Large intestine (tissue), 3 donors: Measurements from ENCODE around the gene SECISBP2. TPM values are rescaled to one million over a fixed set of nuclear protein-coding genes. Genes with fewer than 3 reads are reported as not detected.
A peak's percentile ranks its signal among the peaks of the same experiment; 100 is the strongest.

Experiments
- DNase-seq, 2 donors: peaks; one replicate each; pipeline versions ENCODE4 v3.0.0 to v3.0.0-alpha.2; 2013
- H3K27ac ChIP-seq: one replicate; pipeline ENCODE4 v1.5.1; 2013; ENCODE audit warnings: low read length
- H3K27me3 ChIP-seq: 2 replicates; pipeline ENCODE4 v1.6.1; 2013; ENCODE audit warnings: low read length; ENCODE audit not compliant: control insufficient read depth, insufficient read depth
- H3K36me3 ChIP-seq: 2 replicates; pipeline ENCODE4 v1.6.1; 2013; ENCODE audit warnings: low read length; ENCODE audit not compliant: control insufficient read depth, insufficient read depth
- H3K4me1 ChIP-seq: one replicate; pipeline ENCODE4 v1.6.1; 2013; ENCODE audit warnings: low read length; ENCODE audit not compliant: control insufficient read depth, insufficient read depth
- H3K4me3 ChIP-seq: one replicate; pipeline ENCODE4 v1.5.1; 2013; ENCODE audit warnings: low read length
- H3K9me3 ChIP-seq: one replicate; pipeline ENCODE4 v1.6.1; 2013; ENCODE audit warnings: mild to moderate bottlenecking, low read depth, low read length, moderate library complexity; ENCODE audit not compliant: control insufficient read depth
- WGBS: methylation state at CpG from one replicate; pipeline ENCODE4 v1.1.5; 2013; ENCODE audit warnings: low lambda C conversion rate; ENCODE audit not compliant: insufficient coverage; 5-methylcytosine and 5-hydroxymethylcytosine counted together
- polyA plus RNA-seq: library from polyadenylated mRNA; unstranded; fragments of 120-200 nt; gene quantifications from one replicate; pipeline ENCODE4 v1.2.1, GENCODE V29; 2013

The SECISBP2 gene
- polyA plus RNA-seq, 1 donor: 67.1 TPM

- H3K4me1 ChIP-seq: peaks cover 3% of the 10 kb centered on the region
- DNase-seq: no peak
- H3K4me3 ChIP-seq: no peak overlapping the region
- peaks cover 11% of the 10 kb centered on the region for H3K9me3 ChIP-seq
- H3K27ac ChIP-seq: no peak overlapping the region
- no CpG with 5 or more reads among the region's 14 CpGs for WGBS
- peaks cover 4% of the 10 kb centered on the region for H3K36me3 ChIP-seq
- no peaks in the 10 kb centered on the region for H3K27me3 ChIP-seq
Observed at GRCh38 chr9:89372230-89372816, 54.0 kb downstream of the SECISBP2 start.

- WGBS: no CpG with 5 or more reads among the region's 8 CpGs
Observed at GRCh38 chr9:89372979-89373378, 54.7 kb downstream of the SECISBP2 start.

GRCh38 chr9:89374176-89374575 lies 55.9 kb downstream of the SECISBP2 start:
- Histone ChIP-seq H3K4me1 (peaks cover 3% of the 10 kb centered on the region), H3K27ac (no peak overlapping the region), H3K4me3 (no peak overlapping the region), H3K9me3 (peaks cover 11% of the 10 kb centered on the region), H3K27me3 (no peaks in the 10 kb centered on the region), H3K36me3 (peaks cover 18% of the 10 kb centered on the region)
- no CpG with 5 or more reads among the region's 4 CpGs for WGBS
- no peak for DNase-seq

More at GRCh38 chr9:89372979-89373378, 54.7 kb downstream of the SECISBP2 start:
- Histone ChIP-seq H3K27me3 (no peaks in the 10 kb centered on the region), H3K9me3 (peaks cover 11% of the 10 kb centered on the region), H3K27ac (no peak overlapping the region), H3K36me3 (peaks cover 7% of the 10 kb centered on the region), H3K4me3 (no peak overlapping the region), H3K4me1 (peaks cover 3% of the 10 kb centered on the region)
- DNase-seq: no peak

- Histone ChIP-seq H3K27me3 (no peaks in the 10 kb centered on the region), H3K4me3 (no peak overlapping the region), H3K36me3 (peaks cover 23% of the 10 kb centered on the region), H3K27ac (peak overlapping the region; percentile 31), H3K4me1 (peaks cover 3% of the 10 kb centered on the region), H3K9me3 (peaks cover 9% of the 10 kb centered on the region)
- WGBS: no CpG with 5 or more reads among the region's 8 CpGs
- no peak for DNase-seq
Observed at GRCh38 chr9:89375191-89375760, 57.0 kb downstream of the SECISBP2 start.

- WGBS: 83% methylated on average over 1 of the region's 4 CpGs
- peak overlapping the region; percentile 62 for H3K27ac ChIP-seq
Observed at GRCh38 chr9:89376286-89376685, 58.0 kb downstream of the SECISBP2 start.

GRCh38 chr9:89376741-89377351 lies 58.5 kb downstream of the SECISBP2 start:
- H3K27me3 ChIP-seq: no peaks in the 10 kb centered on the region
- no peaks in the 10 kb centered on the region for H3K9me3 ChIP-seq
- peak overlapping the region; percentile 62 for H3K27ac ChIP-seq
- peaks cover 3% of the 10 kb centered on the region for H3K4me1 ChIP-seq
- H3K4me3 ChIP-seq: no peak overlapping the region
- WGBS: 100% methylated on average over 1 of the region's 17 CpGs
- DNase-seq: no peak
- peaks cover 32% of the 10 kb centered on the region for H3K36me3 ChIP-seq

More at GRCh38 chr9:89376286-89376685, 58.0 kb downstream of the SECISBP2 start:
- H3K27me3 ChIP-seq: no peaks in the 10 kb centered on the region
- peaks cover 3% of the 10 kb centered on the region for H3K4me1 ChIP-seq
- peaks cover 26% of the 10 kb centered on the region for H3K36me3 ChIP-seq
- H3K9me3 ChIP-seq: no peaks in the 10 kb centered on the region
- no peak overlapping the region for H3K4me3 ChIP-seq
- DNase-seq: no peak

GRCh38 chr9:89377411-89377810 lies 59.1 kb downstream of the SECISBP2 start:
- Histone ChIP-seq H3K4me1 (peaks cover 3% of the 10 kb centered on the region), H3K27ac (no peak overlapping the region), H3K36me3 (peaks cover 36% of the 10 kb centered on the region), H3K27me3 (no peaks in the 10 kb centered on the region), H3K4me3 (no peak overlapping the region), H3K9me3 (no peaks in the 10 kb centered on the region)
- WGBS: no CpG with 5 or more reads among the region's 12 CpGs
- no peak for DNase-seq

- H3K4me1 ChIP-seq: peaks cover 3% of the 10 kb centered on the region
- H3K27ac ChIP-seq: no peak overlapping the region
- WGBS: no CpG with 5 or more reads among the region's 21 CpGs
- no peaks in the 10 kb centered on the region for H3K9me3 ChIP-seq
- DNase-seq: no peak
- peaks cover 44% of the 10 kb centered on the region for H3K36me3 ChIP-seq
- no peaks in the 10 kb centered on the region for H3K27me3 ChIP-seq
- no peak overlapping the region for H3K4me3 ChIP-seq
Observed at GRCh38 chr9:89378541-89378940, 60.2 kb downstream of the SECISBP2 start.

GRCh38 chr9:89379031-89379430 lies 60.7 kb downstream of the SECISBP2 start:
- H3K36me3 ChIP-seq: peaks cover 49% of the 10 kb centered on the region
- H3K4me3 ChIP-seq: no peak overlapping the region
- no CpG with 5 or more reads among the region's 14 CpGs for WGBS
- peaks cover 3% of the 10 kb centered on the region for H3K4me1 ChIP-seq
- no peaks in the 10 kb centered on the region for H3K27me3 ChIP-seq
- no peak overlapping the region for H3K27ac ChIP-seq
- no peak for DNase-seq
- no peaks in the 10 kb centered on the region for H3K9me3 ChIP-seq

- no peak for DNase-seq
- Histone ChIP-seq H3K4me1 (peaks cover 3% of the 10 kb centered on the region), H3K27ac (no peak overlapping the region), H3K4me3 (no peak overlapping the region), H3K36me3 (peaks cover 53% of the 10 kb centered on the region), H3K9me3 (no peaks in the 10 kb centered on the region), H3K27me3 (no peaks in the 10 kb centered on the region)
- 100% methylated on average over 1 of the region's 14 CpGs for WGBS
Observed at GRCh38 chr9:89379508-89380115, 61.3 kb downstream of the SECISBP2 start.
